GM21786 (cell line): ENCODE data around the gene RPS6KA5.
A peak's percentile ranks its signal among the peaks of the same experiment; 100 is the strongest.

Experiments
- ATAC-seq: cut with Tn5 transposase; IDR thresholded peaks from one replicate; pipeline ENCODE4 v1.9.1; 2021; ENCODE audit not compliant: unreplicated experiment

RPS6KA5 gene

GRCh38 chr14:91031666-91032065 is 28.8 kb downstream of the RPS6KA5 start:
- no peak for ATAC-seq

GRCh38 chr14:91029456-91030217 is 30.8 kb downstream of the RPS6KA5 start:
- no peak for ATAC-seq

- no peak for ATAC-seq
Observed at GRCh38 chr14:91027561-91027960, 32.9 kb downstream of the RPS6KA5 start.

- peak; percentile 95 for ATAC-seq
Observed at GRCh38 chr14:91022622-91023028, 37.8 kb downstream of the RPS6KA5 start.

GRCh38 chr14:91021991-91022621 is 38.3 kb downstream of the RPS6KA5 start:
- ATAC-seq, result peak; percentile 38

GRCh38 chr14:91021115-91021514 is 39.3 kb downstream of the RPS6KA5 start:
- no peak for ATAC-seq

- no peak for ATAC-seq
Observed at GRCh38 chr14:91019673-91020072, 40.8 kb downstream of the RPS6KA5 start.

- no peak for ATAC-seq
Observed at GRCh38 chr14:91018481-91018880, 42.0 kb downstream of the RPS6KA5 start.

GRCh38 chr14:91016800-91017410 is 43.5 kb downstream of the RPS6KA5 start:
- no peak for ATAC-seq

GRCh38 chr14:91015435-91015834 is 45.0 kb downstream of the RPS6KA5 start:
- ATAC-seq, result no peak

GRCh38 chr14:91012045-91012444 is 48.4 kb downstream of the RPS6KA5 start:
- no peak for ATAC-seq

GRCh38 chr14:91010153-91010533 is 50.3 kb downstream of the RPS6KA5 start:
- ATAC-seq, result no peak

GRCh38 chr14:91009501-91010152 is 50.8 kb downstream of the RPS6KA5 start:
- peak; percentile 94 for ATAC-seq

GRCh38 chr14:91008759-91009409 is 51.6 kb downstream of the RPS6KA5 start:
- ATAC-seq, result peak; percentile 9

- no peak for ATAC-seq
Observed at GRCh38 chr14:91005716-91006115, 54.7 kb downstream of the RPS6KA5 start.

- ATAC-seq, result no peak
Observed at GRCh38 chr14:91004987-91005386, 55.5 kb downstream of the RPS6KA5 start.

GRCh38 chr14:90999299-90999698 is 61.1 kb downstream of the RPS6KA5 start:
- ATAC-seq, result no peak

- no peak for ATAC-seq
Observed at GRCh38 chr14:90996967-90997366, 63.5 kb downstream of the RPS6KA5 start.

- no peak for ATAC-seq
Observed at GRCh38 chr14:90995785-90996184, 64.7 kb downstream of the RPS6KA5 start.

- ATAC-seq, result no peak
Observed at GRCh38 chr14:90993792-90994191, 66.6 kb downstream of the RPS6KA5 start.
